Kidney (tissue), 14 donors: Measurements from ENCODE around the gene POLR3B. TPM values are rescaled to one million over a fixed set of nuclear protein-coding genes. Genes with fewer than 3 reads are reported as not detected.

Experiments used
- DNase-seq, 5 donors: peaks; one replicate each; pipeline ENCODE4 v3.0.0-alpha.2; 2013 to 2020
- FAIRE-seq: peaks from 2 replicates; lab custom pipeline; 2012; peaks lifted over from hg19 to GRCh38; lab: Jason Lieb, UNC
- H3K27ac ChIP-seq, 2 donors: one replicate each; pipeline ENCODE4 v1.7.0; 2013; ENCODE audit warnings: low read depth in 2 of 2, low read length in 2 of 2, inconsistent platforms in 1 of 2
- H3K27me3 ChIP-seq: one replicate; pipeline ENCODE4 v1.7.1; 2013; ENCODE audit warnings: low read length, inconsistent platforms; ENCODE audit not compliant: control insufficient read depth, insufficient read depth
- H3K36me3 ChIP-seq, 3 donors: one replicate each; pipeline versions ENCODE4 v1.7.0 to v1.7.1; 2013; ENCODE audit warnings: low read length in 3 of 3, control low read depth in 1 of 3, inconsistent platforms in 1 of 3; ENCODE audit not compliant: insufficient read depth in 3 of 3, control insufficient read depth in 2 of 3
- H3K4me1 ChIP-seq, 3 donors: one replicate each; pipeline versions ENCODE4 v1.7.0 to v1.7.1; 2013; ENCODE audit warnings: low read length in 3 of 3, inconsistent platforms in 1 of 3, low read depth in 1 of 3; ENCODE audit not compliant: control insufficient read depth in 2 of 3, insufficient read depth in 2 of 3
- H3K4me3 ChIP-seq, 3 donors: one replicate each; pipeline versions ENCODE4 v1.7.0 to v1.8.1; 2013; ENCODE audit warnings: low read length in 3 of 3, control low read depth in 1 of 3, inconsistent platforms in 1 of 3
- H3K9ac ChIP-seq, 3 donors: one replicate each; pipeline versions ENCODE4 v1.7.0 to v1.7.1; 2013; ENCODE audit warnings: low read length in 3 of 3, control low read depth in 1 of 3, inconsistent platforms in 1 of 3
- H3K9me3 ChIP-seq, 3 donors: one replicate each; pipeline versions ENCODE4 v1.7.0 to v1.7.1; 2013; ENCODE audit warnings: low read length in 3 of 3, control low read depth in 1 of 3, inconsistent platforms in 1 of 3; ENCODE audit not compliant: control insufficient read depth in 2 of 3, insufficient read depth in 1 of 3
- CTCF ChIP-seq: IDR thresholded peaks from 3 replicates; pipeline ENCODE4 v1.5.1; 2012; ENCODE audit warnings: mild to moderate bottlenecking, moderate library complexity, borderline replicate concordance; ENCODE audit not compliant: insufficient read depth; ENCODE audit errors: extremely low read depth
- intact Hi-C: fragments of 100-400 bp; cut with DNase I; formaldehyde crosslinking; loops from one replicate; pipeline ENCODE4 v1.11.1; 2022
- polyA plus RNA-seq: library from polyadenylated mRNA; stranded (reverse); fragments of 350-450 nt; fragmentation: Illumina TruSeq; extraction: RNeasy Lipid Tissue Mini Kit (QIAGEN cat#74804); gene quantifications from one replicate; pipeline ENCODE4 v1.2.3, GENCODE V29; 2014; ENCODE audit warnings: low read depth, low replicate concordance; ENCODE audit not compliant: insufficient read depth
- total RNA-seq: library from RNA; stranded (reverse); fragmentation: NEBNext Ultra II Directional; extraction: Animal tissue kit (Norgen Biotek cat#: 25700); gene quantifications from one replicate; pipeline ENCODE4 v1.2.1, GENCODE V29; 2021
- donor health status: control.
- donor health status: control.
- donor health status: control.
- donor health status: control.
- donor health status: control.
- donor health status: DM: yes; HTN: yes; CAD: no.
- donor health status: Normal renal cell carcinoma (clear cell type).

Gene POLR3B
- total and polyA plus RNA-seq, 2 donors from 2014 or later, result 5.2 to 9.7 TPM

- FAIRE-seq, result no peak
These were observed 24.5 kb upstream of the POLR3B start for GRCh38 chr12:106333010-106333409.

GRCh38 chr12:106333756-106334155, 23.8 kb upstream of the POLR3B start:
- H3K4me3 ChIP-seq, result no peak overlapping the region
- no peak for TF ChIP-seq CTCF
- H3K27ac ChIP-seq, result no peak overlapping the region
- DNase-seq, result no peak
- no peaks in the 10 kb centered on the region for H3K27me3 ChIP-seq
- intact Hi-C loops, result no loop called here
- H3K9ac ChIP-seq, result no peak overlapping the region
- H3K9me3 ChIP-seq, result no peaks in the 10 kb centered on the region
- H3K4me1 ChIP-seq, result peaks cover 0 to 6% (median 2%) of the 10 kb centered on the region in 3 donors
- FAIRE-seq, result no peak
- H3K36me3 ChIP-seq, result peaks cover 0 to 3% (median 3%) of the 10 kb centered on the region in 3 donors

More at GRCh38 chr12:106333010-106333409, 24.5 kb upstream of the POLR3B start:
- intact Hi-C loops, result no loop called here
- no peak overlapping the region for H3K27ac ChIP-seq
- no peak overlapping the region for H3K4me3 ChIP-seq
- no peak for TF ChIP-seq CTCF
- H3K9ac ChIP-seq, result no peak overlapping the region
- no peaks in the 10 kb centered on the region for H3K9me3 ChIP-seq
- peaks cover 0 to 6% (median 2%) of the 10 kb centered on the region in 3 donors for H3K4me1 ChIP-seq
- H3K36me3 ChIP-seq, result peaks cover 3 to 4% (median 3%) of the 10 kb centered on the region in 3 donors
- no peak for DNase-seq
- H3K27me3 ChIP-seq, result no peaks in the 10 kb centered on the region

GRCh38 chr12:106341086-106341877, 16.3 kb upstream of the POLR3B start:
- no peak overlapping the region for H3K9ac ChIP-seq
- FAIRE-seq, result no peak
- no peak for DNase-seq
- intact Hi-C loops, result no loop called here
- H3K27ac ChIP-seq, result no peak overlapping the region
- H3K4me3 ChIP-seq, result no peak overlapping the region
- no peak for TF ChIP-seq CTCF
- H3K27me3 ChIP-seq, result no peaks in the 10 kb centered on the region
- peaks cover 0 to 6% (median 3%) of the 10 kb centered on the region in 3 donors for H3K4me1 ChIP-seq
- H3K36me3 ChIP-seq, result peaks cover 0 to 3% (median 2%) of the 10 kb centered on the region in 3 donors
- no peaks in the 10 kb centered on the region for H3K9me3 ChIP-seq
